ENCODE measurements around the gene MIOX.

GRCh38 chr22:50488006-50488677 lies 1.5 kb downstream of the MIOX start:
- no peak for TF ChIP-seq POLR2A (IDR thresholded peaks at IDR 0.05; ENCODE audit: low read length)
- no peak for TF ChIP-seq GATA1 (IDR thresholded peaks at IDR 0.05; ENCODE audit: low read depth, low read length)

All from erythroblast (primary cell).